Gastrocnemius medialis (tissue), 4 donors: Measurements from ENCODE around the gene SKAP2. TPM values are rescaled to one million over a fixed set of nuclear protein-coding genes. Genes with fewer than 3 reads are reported as not detected.

Experiments used
- ATAC-seq, 2 donors: fragments of 150-250 bp; one replicate each; pipeline ENCODE4 v1.9.1; 2016
- DNase-seq, 2 donors: peaks; one replicate each; pipeline ENCODE4 v3.0.0-alpha.2; 2019
- H3K27ac ChIP-seq, 4 donors: fragments of 200-600 bp; sonication (generic); 1 replicate in 1 of 4; 2 replicates in 3 of 4; pipeline ENCODE4 v1.5.1; 2016 to 2018; ENCODE audit warnings: mild to moderate bottlenecking in 2 of 4, moderate library complexity in 1 of 4
- H3K27me3 ChIP-seq, 3 donors: fragments of 200-600 bp; sonication (generic) in 2 of 3; 1 replicate in 1 of 3; 2 replicates in 2 of 3; pipeline versions ENCODE4 v1.5.1 to v1.6.0; 2016 to 2019; ENCODE audit warnings: mild to moderate bottlenecking in 1 of 3, moderate library complexity in 1 of 3
- H3K36me3 ChIP-seq, 2 donors: fragments of 200-600 bp; sonication (generic) in 1 of 2; one replicate each; pipeline ENCODE4 v1.5.1; 2017 to 2018
- H3K4me1 ChIP-seq, 2 donors: fragments of 200-600 bp; sonication (generic) in 1 of 2; one replicate each; pipeline ENCODE4 v1.5.1; 2016 to 2017; ENCODE audit warnings: mild to moderate bottlenecking in 2 of 2
- H3K4me3 ChIP-seq, 4 donors: fragments of 200-600 bp; sonication (generic) in 3 of 4; 1 replicate in 1 of 4; 2 replicates in 3 of 4; pipeline ENCODE4 v1.5.1; 2016 to 2019; ENCODE audit warnings: mild to moderate bottlenecking in 2 of 4
- H3K9me3 ChIP-seq, 3 donors: fragments of 200-600 bp; sonication (generic) in 2 of 3; 1 replicate in 1 of 3; 2 replicates in 2 of 3; pipeline ENCODE4 v1.5.1; 2016 to 2019
- POLR2A ChIP-seq, 2 donors: fragments of 450-650 bp; IDR thresholded peaks; one replicate each; pipeline ENCODE4 v1.6.1; 2017; ENCODE audit warnings: antibody characterized with exemption in 2 of 2, mild to moderate bottlenecking in 2 of 2, moderate library complexity in 2 of 2
- in situ Hi-C, 4 donors: fragments of 200-750 bp; cut with MboI; loops; one replicate each; pipeline versions ENCODE4 v1.15.0 to v1.8.0; 2017; ENCODE audit warnings: low sequenced_read_pairs in 4 of 4
- intact Hi-C: fragments of 100-400 bp; cut with DNase I; formaldehyde crosslinking; loops from one replicate; pipeline ENCODE4 v1.15.1; 2023; ENCODE audit warnings: low total_unique reads
- total RNA-seq, 4 donors: library from RNA; depleted of rRNA; stranded (reverse); fragments of >200 nt; gene quantifications; one replicate each; pipeline versions ENCODE4 v1.1.0 to v1.2.3, GENCODE V29; 2016
- TF ChIP-seq, protein P1 (sequence below), 5 experiments: fragments of 450-650 bp in 3 of 5; fragments of 200-600 bp in 2 of 5; sonication (generic) in 2 of 5; IDR thresholded peaks in 4 of 5; conservative IDR thresholded peaks in 1 of 5; 1 replicate in 4 of 5; 2 replicates in 1 of 5; pipeline ENCODE4 v1.5.1; 2016 to 2019; ENCODE audit warnings: antibody characterized with exemption in 5 of 5, mild to moderate bottlenecking in 3 of 5, moderate library complexity in 3 of 5

Gene SKAP2
- total RNA-seq, 4 donors from 2014 or later = 6.1 to 23.5 (median 17.1) TPM

- H3K9me3 ChIP-seq = no peaks in the 10 kb centered on the region
- TF ChIP-seq, protein P1, sequence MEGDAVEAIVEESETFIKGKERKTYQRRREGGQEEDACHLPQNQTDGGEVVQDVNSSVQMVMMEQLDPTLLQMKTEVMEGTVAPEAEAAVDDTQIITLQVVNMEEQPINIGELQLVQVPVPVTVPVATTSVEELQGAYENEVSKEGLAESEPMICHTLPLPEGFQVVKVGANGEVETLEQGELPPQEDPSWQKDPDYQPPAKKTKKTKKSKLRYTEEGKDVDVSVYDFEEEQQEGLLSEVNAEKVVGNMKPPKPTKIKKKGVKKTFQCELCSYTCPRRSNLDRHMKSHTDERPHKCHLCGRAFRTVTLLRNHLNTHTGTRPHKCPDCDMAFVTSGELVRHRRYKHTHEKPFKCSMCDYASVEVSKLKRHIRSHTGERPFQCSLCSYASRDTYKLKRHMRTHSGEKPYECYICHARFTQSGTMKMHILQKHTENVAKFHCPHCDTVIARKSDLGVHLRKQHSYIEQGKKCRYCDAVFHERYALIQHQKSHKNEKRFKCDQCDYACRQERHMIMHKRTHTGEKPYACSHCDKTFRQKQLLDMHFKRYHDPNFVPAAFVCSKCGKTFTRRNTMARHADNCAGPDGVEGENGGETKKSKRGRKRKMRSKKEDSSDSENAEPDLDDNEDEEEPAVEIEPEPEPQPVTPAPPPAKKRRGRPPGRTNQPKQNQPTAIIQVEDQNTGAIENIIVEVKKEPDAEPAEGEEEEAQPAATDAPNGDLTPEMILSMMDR (IDR thresholded peaks at IDR 0.05 in 4 of 5, conservative IDR thresholded peaks at IDR 0.05 in 1 of 5) = no peak
- TF ChIP-seq POLR2A (IDR thresholded peaks at IDR 0.05) = no peak
- H3K27me3 ChIP-seq = no peaks in the 10 kb centered on the region
- H3K4me3 ChIP-seq = no peak overlapping the region
- no peaks in the 10 kb centered on the region for H3K4me1 ChIP-seq
- no peak overlapping the region for H3K27ac ChIP-seq
- no peak for DNase-seq
- intact Hi-C loops = no loop called here
- no peaks in the 10 kb centered on the region for H3K36me3 ChIP-seq
- no peak for ATAC-seq
- in situ Hi-C loops = no loop called here
Observed at GRCh38 chr7:26627221-26627620, 237.2 kb downstream of the SKAP2 start.

DNA sequence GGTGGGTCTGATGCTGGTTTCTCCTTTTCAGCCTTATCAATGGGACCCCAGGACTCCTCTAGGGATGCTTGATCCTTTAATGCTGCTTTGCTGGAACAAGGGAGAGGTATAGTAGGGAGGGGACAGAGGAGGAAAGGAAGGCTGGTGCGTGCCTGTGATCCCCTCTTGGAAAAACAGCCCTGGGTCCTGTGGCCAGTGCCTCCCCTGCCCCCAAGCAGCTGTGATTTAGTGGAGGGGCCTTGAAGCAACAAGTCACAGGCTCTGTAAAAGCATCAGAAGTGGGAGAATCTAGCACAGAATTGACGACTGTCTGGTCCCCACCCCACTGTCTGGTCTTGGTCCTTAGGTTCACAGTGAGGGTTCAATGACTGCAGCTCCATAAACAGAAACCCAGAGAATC lies 237.7 kb downstream of the SKAP2 start:
- H3K27me3 ChIP-seq = no peaks in the 10 kb centered on the region

GRCh38 chr7:26626156-26626555 lies 238.2 kb downstream of the SKAP2 start:
- no peaks in the 10 kb centered on the region for H3K4me1 ChIP-seq
- H3K4me3 ChIP-seq = no peak overlapping the region
- ATAC-seq (no peak), DNase-seq (no peak)
- TF ChIP-seq, protein P1 (IDR thresholded peaks at IDR 0.05 in 4 of 5, conservative IDR thresholded peaks at IDR 0.05 in 1 of 5) = no peak
- no peak for TF ChIP-seq POLR2A (IDR thresholded peaks at IDR 0.05)
- in situ Hi-C loops = no loop called here
- no peaks in the 10 kb centered on the region for H3K9me3 ChIP-seq
- H3K36me3 ChIP-seq = no peaks in the 10 kb centered on the region
- no peak overlapping the region for H3K27ac ChIP-seq
- intact Hi-C loops = no loop called here
- no peaks in the 10 kb centered on the region for H3K27me3 ChIP-seq

More for the DNA sequence above, 237.7 kb downstream of the SKAP2 start:
- no peak for TF ChIP-seq POLR2A (IDR thresholded peaks at IDR 0.05)
- in situ Hi-C loops (no loop called here), intact Hi-C loops (no loop called here)
- H3K9me3 ChIP-seq = no peaks in the 10 kb centered on the region
- no peak overlapping the region for H3K27ac ChIP-seq
- no peak for DNase-seq
- no peaks in the 10 kb centered on the region for H3K36me3 ChIP-seq
- no peak overlapping the region for H3K4me3 ChIP-seq
- no peaks in the 10 kb centered on the region for H3K4me1 ChIP-seq
- ATAC-seq = no peak

GRCh38 chr7:26625286-26625685 lies 239.1 kb downstream of the SKAP2 start:
- intact Hi-C loops = no loop called here

DNA sequence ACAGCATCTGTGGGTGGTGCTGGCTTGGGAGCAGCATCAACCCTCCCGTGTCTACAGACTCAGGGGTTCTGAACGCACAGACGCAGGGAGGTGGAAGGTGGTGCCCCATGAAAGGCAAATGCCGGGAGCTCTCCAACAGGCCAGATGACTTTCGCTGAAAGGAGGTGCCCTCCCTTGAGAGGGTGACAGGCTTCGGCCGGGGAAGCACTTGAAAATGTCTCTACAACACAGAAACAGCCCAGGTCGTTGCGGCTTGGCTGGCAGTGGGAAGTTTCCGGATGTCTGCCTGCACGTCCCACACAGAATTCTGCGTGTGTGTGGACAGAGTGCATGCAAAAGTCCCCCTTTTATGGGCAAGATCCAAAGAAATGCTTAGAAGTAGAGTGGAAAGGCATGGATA lies 239.6 kb downstream of the SKAP2 start:
- H3K4me3 ChIP-seq = no peak overlapping the region
- no peak for ATAC-seq
- H3K36me3 ChIP-seq = no peaks in the 10 kb centered on the region
- H3K27me3 ChIP-seq = no peaks in the 10 kb centered on the region
- in situ Hi-C loops (no loop called here), intact Hi-C loops (no loop called here)
- H3K9me3 ChIP-seq = no peaks in the 10 kb centered on the region
- H3K4me1 ChIP-seq = no peaks in the 10 kb centered on the region
- TF ChIP-seq, protein P1 (IDR thresholded peaks at IDR 0.05 in 4 of 5, conservative IDR thresholded peaks at IDR 0.05 in 1 of 5) = no peak
- no peak for TF ChIP-seq POLR2A (IDR thresholded peaks at IDR 0.05)
- H3K27ac ChIP-seq = no peak overlapping the region
- DNase-seq = no peak

More at GRCh38 chr7:26625286-26625685, 239.1 kb downstream of the SKAP2 start:
- H3K27ac ChIP-seq = no peak overlapping the region
- DNase-seq (no peak), ATAC-seq (no peak)
- in situ Hi-C loops = no loop called here
- no peak overlapping the region for H3K4me3 ChIP-seq
- no peaks in the 10 kb centered on the region for H3K4me1 ChIP-seq
- no peaks in the 10 kb centered on the region for H3K9me3 ChIP-seq
- TF ChIP-seq, protein P1 (IDR thresholded peaks at IDR 0.05 in 4 of 5, conservative IDR thresholded peaks at IDR 0.05 in 1 of 5) = no peak
- no peak for TF ChIP-seq POLR2A (IDR thresholded peaks at IDR 0.05)
- H3K27me3 ChIP-seq = no peaks in the 10 kb centered on the region
- H3K36me3 ChIP-seq = no peaks in the 10 kb centered on the region
